ENCODE results near the gene OXSM.

The OXSM gene

GRCh38 chr3:25804676-25805075 lies 14.8 kb downstream of the OXSM start:
- DNase-seq: no peak

GRCh38 chr3:25812644-25813043 lies 22.8 kb downstream of the OXSM start:
- no peak for DNase-seq

GRCh38 chr3:25817107-25817506 lies 27.2 kb downstream of the OXSM start:
- DNase-seq: no peak

- no peak for DNase-seq
Observed at GRCh38 chr3:25817638-25818037, 27.7 kb downstream of the OXSM start.

GRCh38 chr3:25818335-25818734 lies 28.4 kb downstream of the OXSM start:
- DNase-seq: no peak

GRCh38 chr3:25820366-25820765 lies 30.5 kb downstream of the OXSM start:
- no peak for DNase-seq

- no peak for DNase-seq
Observed at GRCh38 chr3:25820816-25821486, 31.1 kb downstream of the OXSM start.

GRCh38 chr3:25821746-25822573 lies 32.1 kb downstream of the OXSM start:
- DNase-seq: no peak

- no peak for DNase-seq
Observed at GRCh38 chr3:25823314-25823713, 33.4 kb downstream of the OXSM start.

- no peak for DNase-seq
Observed at GRCh38 chr3:25826510-25826909, 36.6 kb downstream of the OXSM start.

GRCh38 chr3:25830373-25831280 lies 40.7 kb downstream of the OXSM start:
- DNase-seq: no peak

- no peak for DNase-seq
Observed at GRCh38 chr3:25831578-25831977, 41.7 kb downstream of the OXSM start.

- no peak for DNase-seq
Observed at GRCh38 chr3:25834346-25834745, 44.5 kb downstream of the OXSM start.

GRCh38 chr3:25836579-25836978 lies 46.7 kb downstream of the OXSM start:
- DNase-seq: no peak

- DNase-seq: no peak
Observed at GRCh38 chr3:25837038-25837437, 47.1 kb downstream of the OXSM start.

- DNase-seq: no peak
Observed at GRCh38 chr3:25840099-25840498, 50.2 kb downstream of the OXSM start.

- no peak for DNase-seq
Observed at GRCh38 chr3:25843332-25843731, 53.4 kb downstream of the OXSM start.
